Upper lobe of right lung (tissue), 1 donor: ENCODE measurements around the gene NINL. TPM values are rescaled to one million over a fixed set of nuclear protein-coding genes. Genes with fewer than 3 reads are reported as not detected.
"Not testable (repeated sequence)": the region's sequence is repeated elsewhere in the genome, so short reads cannot be mapped to it uniquely, and the experiment has no call there.

Source experiments
- ATAC-seq: fragments of 200-7000 bp; cut with Tn5 transposase; one replicate; pipeline ENCODE4 v1.9.1; 2020; ENCODE audit warnings: mild to moderate bottlenecking, moderate library complexity
- DNase-seq: peaks from one replicate; pipeline ENCODE4 v3.0.0-alpha.2; 2020
- H3K27ac ChIP-seq: fragments of 200-600 bp; one replicate; pipeline ENCODE4 v1.8.0; 2022
- H3K27me3 ChIP-seq: fragments of 200-600 bp; one replicate; pipeline ENCODE4 v1.8.0; 2022; ENCODE audit warnings: mild to moderate bottlenecking
- H3K36me3 ChIP-seq: fragments of 200-600 bp; one replicate; pipeline ENCODE4 v1.8.0; 2022
- H3K4me1 ChIP-seq: fragments of 200-600 bp; one replicate; pipeline ENCODE4 v1.8.0; 2022
- H3K4me3 ChIP-seq: fragments of 200-600 bp; one replicate; pipeline ENCODE4 v1.8.0; 2022; ENCODE audit warnings: mild to moderate bottlenecking
- H3K9me3 ChIP-seq: fragments of 200-600 bp; one replicate; pipeline ENCODE4 v1.8.0; 2022
- intact Hi-C: fragments of 100-400 bp; cut with DNase I; formaldehyde crosslinking; loops from one replicate; pipeline ENCODE4 v1.11.0; 2022
- total RNA-seq: library from RNA; stranded (reverse); fragmentation: NEBNext Ultra II Directional; extraction: Animal tissue kit (Norgen Biotek cat#: 25700); gene quantifications from one replicate; pipeline ENCODE4 v1.2.1, GENCODE V29; 2021
- TF ChIP-seq, protein P1 (sequence below): fragments of 200-600 bp; IDR thresholded peaks from one replicate; pipeline ENCODE4 v1.8.0; 2022; ENCODE audit warnings: antibody characterized with exemption
- donor health status: DM: no; HTN: yes; CAD: no; lungs with severe emphysema.

The NINL gene
- total RNA-seq, 1 donor from 2014 or later, result 13.2 TPM

DNA sequence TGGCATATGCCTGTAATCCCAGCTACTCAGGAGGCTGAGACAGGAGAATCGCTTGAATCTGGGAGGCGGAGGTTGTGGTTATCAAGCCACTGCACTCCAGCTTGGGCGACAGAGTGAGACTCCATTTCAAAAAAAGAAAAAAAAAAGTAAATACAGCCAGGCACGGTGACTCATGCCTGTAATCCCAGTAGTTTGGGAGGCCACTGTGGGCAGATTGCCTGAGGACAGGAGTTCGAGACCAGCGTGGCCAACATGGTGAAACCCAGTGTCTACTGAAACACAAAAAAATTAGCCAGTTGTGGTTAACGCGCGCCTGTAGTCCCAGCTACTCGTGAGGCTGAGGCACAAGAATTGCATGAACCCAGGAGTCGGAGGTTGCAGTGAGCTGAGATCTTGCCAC, 1.5 kb upstream of the NINL start:
- Histone ChIP-seq H3K27ac (no peak overlapping the region), H3K36me3 (no peaks in the 10 kb centered on the region), H3K27me3 (peaks cover 9% of the 10 kb centered on the region), H3K4me3 (no peak overlapping the region), H3K4me1 (peaks cover 11% of the 10 kb centered on the region), H3K9me3 (no peaks in the 10 kb centered on the region)
- intact Hi-C loops, result no loop called here
- ATAC-seq (no peak), DNase-seq (peak; percentile 29)
- TF ChIP-seq, protein P1, sequence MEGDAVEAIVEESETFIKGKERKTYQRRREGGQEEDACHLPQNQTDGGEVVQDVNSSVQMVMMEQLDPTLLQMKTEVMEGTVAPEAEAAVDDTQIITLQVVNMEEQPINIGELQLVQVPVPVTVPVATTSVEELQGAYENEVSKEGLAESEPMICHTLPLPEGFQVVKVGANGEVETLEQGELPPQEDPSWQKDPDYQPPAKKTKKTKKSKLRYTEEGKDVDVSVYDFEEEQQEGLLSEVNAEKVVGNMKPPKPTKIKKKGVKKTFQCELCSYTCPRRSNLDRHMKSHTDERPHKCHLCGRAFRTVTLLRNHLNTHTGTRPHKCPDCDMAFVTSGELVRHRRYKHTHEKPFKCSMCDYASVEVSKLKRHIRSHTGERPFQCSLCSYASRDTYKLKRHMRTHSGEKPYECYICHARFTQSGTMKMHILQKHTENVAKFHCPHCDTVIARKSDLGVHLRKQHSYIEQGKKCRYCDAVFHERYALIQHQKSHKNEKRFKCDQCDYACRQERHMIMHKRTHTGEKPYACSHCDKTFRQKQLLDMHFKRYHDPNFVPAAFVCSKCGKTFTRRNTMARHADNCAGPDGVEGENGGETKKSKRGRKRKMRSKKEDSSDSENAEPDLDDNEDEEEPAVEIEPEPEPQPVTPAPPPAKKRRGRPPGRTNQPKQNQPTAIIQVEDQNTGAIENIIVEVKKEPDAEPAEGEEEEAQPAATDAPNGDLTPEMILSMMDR, result no peak

DNA sequence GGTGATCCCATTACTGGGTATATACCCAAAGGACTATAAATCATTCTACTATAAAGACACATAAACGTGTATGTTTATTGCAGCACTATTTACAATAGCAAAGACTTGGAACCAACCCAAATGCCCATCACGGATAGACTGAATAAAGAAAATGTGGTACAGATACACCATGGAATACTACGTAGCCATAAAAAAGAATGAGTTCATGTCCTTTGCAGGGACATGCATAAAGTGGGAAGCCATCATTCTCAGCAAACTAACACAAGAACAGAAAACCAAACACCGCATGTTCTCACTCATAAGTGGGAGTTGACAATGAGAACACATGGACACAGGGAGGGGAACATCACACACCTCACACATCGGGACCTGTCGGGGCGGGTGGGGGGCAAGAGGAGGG, 1.7 kb downstream of the NINL start:
- ATAC-seq, H3K27ac ChIP-seq, H3K36me3 ChIP-seq, H3K4me3 ChIP-seq, H3K27me3 ChIP-seq, H3K9me3 ChIP-seq, intact Hi-C loops: not testable (repeated sequence)
- peaks cover 11% of the 10 kb centered on the region for H3K4me1 ChIP-seq
- DNase-seq, result peak; percentile 20

DNA sequence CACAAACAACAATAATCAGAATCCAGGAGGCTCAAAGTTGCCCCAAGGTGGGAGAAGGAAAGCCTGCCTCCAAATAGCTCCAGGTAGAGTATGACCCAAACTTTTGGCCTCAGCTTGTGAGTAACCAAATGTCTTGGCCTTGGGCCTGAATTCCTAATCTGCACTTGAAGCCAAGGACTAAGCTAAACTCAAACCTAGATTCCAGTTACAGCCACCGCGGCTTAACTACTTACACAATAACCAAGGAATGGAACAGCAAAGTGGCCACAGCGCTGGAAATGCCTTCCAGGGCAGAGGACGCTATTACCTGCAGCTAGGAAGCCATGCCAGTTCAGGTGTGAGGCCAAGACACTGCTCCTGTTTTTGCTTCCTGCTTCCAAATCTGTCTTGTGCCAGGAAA, 4.6 kb downstream of the NINL start:
- no peaks in the 10 kb centered on the region for H3K9me3 ChIP-seq
- intact Hi-C loops, result no loop called here
- no peak overlapping the region for H3K27ac ChIP-seq

DNA sequence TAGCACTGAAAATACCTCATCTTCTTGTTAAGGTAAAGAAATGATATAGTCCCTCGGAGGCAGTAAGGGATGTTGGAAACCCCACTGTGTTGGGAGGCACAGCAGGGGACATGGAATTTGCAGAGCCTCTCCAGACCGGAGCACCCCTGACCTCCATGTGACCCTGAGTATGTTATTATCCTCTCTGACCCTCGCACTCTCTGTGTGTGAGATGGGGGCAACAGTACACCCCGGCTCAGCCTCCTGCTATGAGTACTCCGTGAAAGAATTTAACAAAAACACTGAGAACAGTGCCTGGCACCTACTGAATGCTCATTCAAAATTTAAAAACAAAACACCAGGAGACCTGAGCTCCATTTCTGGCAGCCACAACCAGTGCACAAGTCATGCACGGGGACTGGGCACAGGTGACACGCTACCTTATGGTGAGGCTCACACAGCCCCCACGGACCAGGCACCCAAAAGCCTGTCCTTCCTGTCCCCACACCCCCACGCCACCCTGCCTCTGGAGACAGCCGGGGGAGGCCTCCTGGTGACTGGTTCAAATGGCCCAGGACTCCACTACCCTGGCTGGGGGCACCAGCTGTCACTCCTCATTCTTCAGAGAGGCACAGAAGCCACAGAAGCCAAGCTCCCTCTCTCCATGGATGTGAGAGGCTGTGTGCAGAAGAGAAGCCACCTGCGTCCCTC, 6.1 kb downstream of the NINL start:
- intact Hi-C loops, result no loop called here
- Histone ChIP-seq H3K27me3 (no peaks in the 10 kb centered on the region), H3K4me1 (peaks cover 2% of the 10 kb centered on the region), H3K9me3 (no peaks in the 10 kb centered on the region), H3K36me3 (no peaks in the 10 kb centered on the region), H3K27ac (no peak overlapping the region), H3K4me3 (no peak overlapping the region)
- no peak for DNase-seq
- no peak for ATAC-seq
- TF ChIP-seq, protein P1, result no peak

More for the DNA sequence above, 4.6 kb downstream of the NINL start:
- Histone ChIP-seq H3K4me3 (no peak overlapping the region), H3K36me3 (no peaks in the 10 kb centered on the region), H3K4me1 (peaks cover 11% of the 10 kb centered on the region), H3K27me3 (peaks cover 9% of the 10 kb centered on the region)
- peak; percentile 68 for ATAC-seq
- DNase-seq, result peak; percentile 69
- TF ChIP-seq, protein P1, result no peak

DNA sequence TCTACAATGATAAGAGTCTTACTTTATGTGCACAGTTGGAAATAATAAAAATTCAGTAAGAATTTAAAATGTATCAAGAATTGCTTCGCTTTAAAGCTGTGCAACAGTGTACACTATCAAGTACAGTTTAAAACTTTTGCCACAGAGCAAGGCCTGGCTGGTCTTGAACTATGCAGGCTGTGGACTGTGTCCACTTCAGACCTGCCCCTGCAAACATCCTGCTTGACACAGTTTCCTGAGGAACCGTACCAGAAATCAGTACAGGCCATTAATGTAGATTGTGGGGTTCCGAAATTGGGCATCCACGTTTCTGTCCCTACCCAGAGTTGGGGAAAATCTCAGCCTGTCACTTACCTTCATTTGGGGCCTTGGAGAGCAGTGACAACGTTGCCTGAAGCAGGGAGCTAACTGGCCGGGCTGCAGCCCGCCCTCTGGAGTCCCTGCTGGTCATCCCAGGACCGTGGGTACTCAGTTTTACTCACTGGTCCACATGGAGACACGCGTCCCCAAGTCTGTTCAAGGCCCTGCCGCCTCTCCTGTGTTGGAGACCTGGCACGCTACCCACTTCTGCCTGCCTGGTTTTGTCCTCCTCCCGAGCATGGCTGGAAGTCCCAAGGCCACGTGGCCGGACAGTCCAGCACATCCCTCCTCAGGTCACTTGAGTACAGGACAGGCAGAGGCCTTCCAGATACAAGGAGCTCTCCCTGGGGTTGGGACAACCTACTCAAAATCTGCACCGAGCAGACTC, 8.4 kb downstream of the NINL start:
- no peak for ATAC-seq
- Histone ChIP-seq H3K27me3 (no peaks in the 10 kb centered on the region), H3K9me3 (no peaks in the 10 kb centered on the region), H3K4me1 (no peaks in the 10 kb centered on the region), H3K27ac (no peak overlapping the region), H3K4me3 (no peak overlapping the region), H3K36me3 (no peaks in the 10 kb centered on the region)
- TF ChIP-seq, protein P1, result no peak
- intact Hi-C loops, result no loop called here
- DNase-seq, result no peak

DNA sequence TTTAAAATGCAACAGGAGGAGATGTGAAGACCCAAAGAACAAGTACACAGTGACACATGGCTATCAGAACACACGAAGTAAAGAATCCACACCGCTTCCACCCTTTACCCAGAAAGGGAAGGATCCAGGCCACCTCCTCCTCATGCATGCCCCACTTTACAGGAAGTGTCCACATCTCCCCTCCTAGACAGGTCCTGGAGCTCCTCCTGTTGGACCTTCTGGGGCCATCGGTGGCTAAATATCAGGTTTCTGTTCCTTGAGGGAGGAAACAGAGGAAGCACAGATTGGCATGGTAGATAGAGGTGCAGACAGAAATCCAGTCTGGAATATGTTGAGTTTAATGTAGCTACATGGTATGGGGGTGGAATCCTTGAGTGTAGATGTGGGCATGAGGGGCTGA, 10.9 kb downstream of the NINL start:
- intact Hi-C loops, result no loop called here

More for the DNA sequence above, 10.9 kb downstream of the NINL start:
- Histone ChIP-seq H3K4me3 (no peak overlapping the region), H3K4me1 (peaks cover 3% of the 10 kb centered on the region), H3K27me3 (no peaks in the 10 kb centered on the region), H3K27ac (no peak overlapping the region), H3K9me3 (no peaks in the 10 kb centered on the region), H3K36me3 (no peaks in the 10 kb centered on the region)
- DNase-seq (no peak), ATAC-seq (peak; percentile 68)
- TF ChIP-seq, protein P1, result peak; percentile 5
